ENCODE data around the gene ZNF236. TPM values are rescaled to one million over a fixed set of nuclear protein-coding genes. Genes with fewer than 3 reads are reported as not detected.

The ZNF236 gene
- total and polyA plus RNA-seq, 8 donors: 2.6 to 13.3 (median 6.7) TPM

DNA sequence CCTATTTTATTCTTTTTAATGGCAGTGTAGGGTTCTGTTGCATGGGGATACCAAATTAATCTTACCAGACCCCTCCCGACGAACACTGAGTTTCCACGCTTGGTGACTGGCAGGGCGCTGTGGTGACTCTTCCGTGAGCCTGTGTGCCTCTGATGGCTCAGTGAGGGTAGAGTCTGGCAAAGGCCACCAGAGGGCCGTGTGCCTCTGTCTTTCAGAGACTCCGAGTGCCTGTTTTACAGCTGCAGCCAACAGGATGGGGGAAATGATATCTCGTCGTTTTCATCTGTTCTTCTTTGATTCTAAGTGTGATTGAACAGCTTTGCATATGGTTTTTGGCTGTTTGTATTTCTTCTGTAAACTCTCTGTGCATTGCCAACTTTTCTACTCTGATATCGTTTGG is 99.8 kb downstream of the ZNF236 start:
- FAIRE-seq (no peak), DNase-seq (peak in 1 of 6 donors; percentile 15), ATAC-seq (peak in 3 of 4 donors; percentile 81 to 94 (median 86))
- intact Hi-C loops (cut with DNase I): no loop called here
- 60 to 65% methylated on average over 10 of the region's 10 CpGs for WGBS, 2 donors
- Histone ChIP-seq H3K4me3 (no peak overlapping the region), H3K9me3 (no peaks in the 10 kb centered on the region), H3K27me3 (no peaks in the 10 kb centered on the region), H3K36me3 (peaks cover 0 to 44% (median 0%) of the 10 kb centered on the region in 3 donors), H3K27ac (no peak overlapping the region), H3K4me1 (no peaks in the 10 kb centered on the region)
- TF ChIP-seq, protein P1, sequence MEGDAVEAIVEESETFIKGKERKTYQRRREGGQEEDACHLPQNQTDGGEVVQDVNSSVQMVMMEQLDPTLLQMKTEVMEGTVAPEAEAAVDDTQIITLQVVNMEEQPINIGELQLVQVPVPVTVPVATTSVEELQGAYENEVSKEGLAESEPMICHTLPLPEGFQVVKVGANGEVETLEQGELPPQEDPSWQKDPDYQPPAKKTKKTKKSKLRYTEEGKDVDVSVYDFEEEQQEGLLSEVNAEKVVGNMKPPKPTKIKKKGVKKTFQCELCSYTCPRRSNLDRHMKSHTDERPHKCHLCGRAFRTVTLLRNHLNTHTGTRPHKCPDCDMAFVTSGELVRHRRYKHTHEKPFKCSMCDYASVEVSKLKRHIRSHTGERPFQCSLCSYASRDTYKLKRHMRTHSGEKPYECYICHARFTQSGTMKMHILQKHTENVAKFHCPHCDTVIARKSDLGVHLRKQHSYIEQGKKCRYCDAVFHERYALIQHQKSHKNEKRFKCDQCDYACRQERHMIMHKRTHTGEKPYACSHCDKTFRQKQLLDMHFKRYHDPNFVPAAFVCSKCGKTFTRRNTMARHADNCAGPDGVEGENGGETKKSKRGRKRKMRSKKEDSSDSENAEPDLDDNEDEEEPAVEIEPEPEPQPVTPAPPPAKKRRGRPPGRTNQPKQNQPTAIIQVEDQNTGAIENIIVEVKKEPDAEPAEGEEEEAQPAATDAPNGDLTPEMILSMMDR (IDR thresholded peaks at IDR 0.05): peak in 2 of 4 donors; percentile 21 to 22

DNA sequence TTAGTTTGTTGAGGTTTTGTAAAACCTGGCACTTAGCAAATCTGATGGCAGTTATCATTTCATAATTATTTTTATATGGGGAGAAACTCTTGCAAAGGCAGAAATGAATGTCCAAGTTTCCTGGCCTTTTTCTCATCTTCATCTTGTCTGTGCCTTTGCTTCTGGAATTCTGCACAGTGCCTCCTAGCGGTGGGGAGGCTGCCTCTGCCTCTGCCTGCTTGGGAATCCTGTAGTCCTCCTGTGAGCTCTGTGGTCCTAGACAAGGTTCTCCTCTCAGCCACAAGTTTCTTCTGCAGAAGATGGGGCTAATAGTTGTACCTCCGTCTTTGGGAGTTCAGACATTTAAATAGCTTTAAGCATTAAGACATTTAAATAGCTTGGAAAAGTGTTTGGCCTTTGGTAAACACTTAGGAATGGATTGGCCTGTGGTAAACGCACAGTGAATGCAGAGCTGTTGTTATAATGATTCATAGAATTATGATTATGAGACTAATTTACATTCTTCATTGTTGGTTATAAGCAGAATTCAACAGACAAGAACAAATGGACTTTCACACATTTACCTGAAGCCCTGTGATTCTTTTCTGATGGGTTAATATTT is 101.2 kb downstream of the ZNF236 start:
- H3K27ac ChIP-seq: no peak overlapping the region
- peaks cover 0 to 49% (median 2%) of the 10 kb centered on the region in 3 donors for H3K36me3 ChIP-seq
- no peak overlapping the region for H3K4me3 ChIP-seq
- no peak for ATAC-seq
- no peaks in the 10 kb centered on the region for H3K4me1 ChIP-seq
- H3K9me3 ChIP-seq: no peaks in the 10 kb centered on the region
- DNase-seq: no peak
- intact Hi-C loops (cut with DNase I): no loop called here
- WGBS, 2 donors: 72 to 74% methylated on average over 3 of the region's 3 CpGs
- no peaks in the 10 kb centered on the region for H3K27me3 ChIP-seq
- TF ChIP-seq, protein P1 (IDR thresholded peaks at IDR 0.05): peak in 2 of 4 donors; percentile 18 to 21
- no peak for FAIRE-seq

DNA sequence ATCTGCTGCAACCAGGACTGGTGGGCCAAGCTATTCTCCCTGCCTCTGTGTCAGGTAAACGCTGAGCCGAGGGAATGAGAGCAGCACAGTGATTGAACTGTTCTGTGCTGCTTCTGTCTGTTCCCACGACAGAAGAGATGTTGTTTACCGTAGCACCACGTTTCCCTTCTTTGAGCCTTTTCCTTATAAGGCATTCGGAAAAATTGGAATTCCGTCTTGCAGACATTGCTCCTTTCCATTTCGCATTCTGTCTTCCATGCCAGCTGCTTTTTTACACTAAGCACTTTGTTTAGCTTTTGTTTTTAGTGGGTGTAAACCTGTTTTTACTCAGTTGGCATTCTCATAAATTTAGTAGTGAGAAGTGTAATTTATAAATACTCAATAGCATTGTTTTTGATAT is 103.1 kb downstream of the ZNF236 start:
- intact Hi-C loops (cut with DNase I): no loop called here
- H3K9me3 ChIP-seq: no peaks in the 10 kb centered on the region
- FAIRE-seq (no peak), ATAC-seq (no peak), DNase-seq (no peak)
- peaks cover 0 to 45% (median 2%) of the 10 kb centered on the region in 3 donors for H3K36me3 ChIP-seq
- H3K4me3 ChIP-seq: no peak overlapping the region
- TF ChIP-seq, protein P1 (IDR thresholded peaks at IDR 0.05): no peak
- WGBS, 2 donors: 91 to 92% methylated on average over 8 of the region's 8 CpGs
- H3K27me3 ChIP-seq: no peaks in the 10 kb centered on the region
- H3K27ac ChIP-seq: no peak overlapping the region
- H3K4me1 ChIP-seq: no peaks in the 10 kb centered on the region

DNA sequence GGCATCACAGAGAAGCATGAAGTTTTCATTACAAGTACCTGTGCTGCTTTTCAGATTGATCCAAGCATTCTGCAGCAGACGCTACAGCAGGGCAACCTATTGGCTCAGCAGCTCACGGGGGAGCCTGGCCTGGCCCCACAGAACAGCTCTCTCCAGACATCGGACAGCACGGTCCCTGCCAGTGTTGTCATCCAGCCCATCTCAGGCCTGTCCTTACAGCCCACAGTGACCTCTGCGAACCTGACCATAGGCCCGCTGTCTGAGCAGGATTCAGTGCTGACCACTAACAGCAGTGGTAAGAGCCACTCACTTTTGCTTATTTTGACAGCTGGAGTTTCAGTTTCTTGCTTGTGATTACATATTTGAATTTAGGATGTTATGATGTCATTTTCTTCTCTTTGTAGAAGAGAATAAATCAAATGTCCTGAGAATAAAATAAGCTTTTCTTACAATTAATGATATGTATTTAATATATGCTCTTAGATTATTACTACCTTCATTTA is 104.9 kb downstream of the ZNF236 start:
- peaks cover 0 to 41% (median 2%) of the 10 kb centered on the region in 3 donors for H3K36me3 ChIP-seq
- 96 to 98% methylated on average over 6 of the region's 6 CpGs for WGBS, 2 donors
- TF ChIP-seq, protein P1 (IDR thresholded peaks at IDR 0.05): no peak
- no peak for DNase-seq
- H3K9me3 ChIP-seq: no peaks in the 10 kb centered on the region
- no peaks in the 10 kb centered on the region for H3K27me3 ChIP-seq
- no peak for ATAC-seq
- FAIRE-seq: no peak
- H3K4me1 ChIP-seq: no peaks in the 10 kb centered on the region
- no peak overlapping the region for H3K27ac ChIP-seq
- intact Hi-C loops (cut with DNase I): no loop called here
- no peak overlapping the region for H3K4me3 ChIP-seq

DNA sequence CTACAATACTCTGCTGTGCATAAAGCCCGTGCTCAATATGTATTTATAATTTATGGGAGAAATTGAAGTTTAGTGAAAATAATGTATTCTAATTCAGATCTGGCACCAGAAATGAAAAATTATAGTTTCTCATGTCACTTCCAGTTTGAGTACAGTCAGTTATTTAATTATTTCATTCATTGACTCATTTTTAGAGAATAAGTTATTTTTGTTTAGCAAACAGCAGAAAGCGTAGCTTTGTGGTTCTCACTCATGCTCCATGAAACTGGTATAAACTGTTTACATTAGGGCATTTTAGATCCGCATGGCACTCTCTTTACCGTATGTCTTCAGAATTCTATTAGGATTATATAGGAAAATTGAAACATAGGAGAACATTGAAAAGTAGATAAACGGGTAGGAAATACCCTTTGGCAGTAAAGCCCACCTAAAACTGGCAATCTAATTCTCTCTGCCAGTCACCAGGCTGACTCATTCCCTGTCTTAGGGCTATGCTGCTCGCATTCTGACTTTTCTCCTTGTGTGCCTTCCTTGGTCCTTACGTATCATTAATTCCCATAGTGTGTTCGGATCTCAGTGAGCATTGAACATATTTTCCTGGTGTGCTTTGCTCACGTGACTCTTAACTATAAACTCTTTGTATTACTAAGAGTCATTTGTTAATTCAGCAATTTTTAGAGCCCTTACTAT is 106.0 kb downstream of the ZNF236 start:
- intact Hi-C loops (cut with DNase I): no loop called here
- ATAC-seq (no peak), DNase-seq (no peak), FAIRE-seq (no peak)
- no peaks in the 10 kb centered on the region for H3K9me3 ChIP-seq
- H3K27me3 ChIP-seq: no peaks in the 10 kb centered on the region
- TF ChIP-seq, protein P1 (IDR thresholded peaks at IDR 0.05): no peak
- no peak overlapping the region for H3K4me3 ChIP-seq
- WGBS, 2 donors: 89 to 94% methylated on average over 9 of the region's 9 CpGs
- H3K4me1 ChIP-seq: no peaks in the 10 kb centered on the region
- no peak overlapping the region for H3K27ac ChIP-seq
- H3K36me3 ChIP-seq: peaks cover 0 to 41% (median 2%) of the 10 kb centered on the region in 3 donors
